Small intestine (tissue), 7 donors: ENCODE data around the gene CTBP2. TPM values are rescaled to one million over a fixed set of nuclear protein-coding genes. Genes with fewer than 3 reads are reported as not detected.
"Not testable (repeated sequence)": the region's sequence is repeated elsewhere in the genome, so short reads cannot be mapped to it uniquely, and the experiment has no call there.

Experiments used
- DNase-seq, 2 donors: peaks; one replicate each; pipeline versions ENCODE4 v3.0.0 to v3.0.0-alpha.2; 2013
- FAIRE-seq: peaks from 2 replicates; lab custom pipeline; 2012; peaks lifted over from hg19 to GRCh38; lab: Jason Lieb, UNC
- H3K27ac ChIP-seq, 3 donors: one replicate each; pipeline ENCODE4 v1.5.1; 2013; ENCODE audit warnings: low read length in 2 of 3, mild to moderate bottlenecking in 2 of 3, control low read depth in 1 of 3, inconsistent platforms in 1 of 3, low read depth in 1 of 3, moderate library complexity in 1 of 3
- H3K27me3 ChIP-seq, 3 donors: one replicate each; pipeline ENCODE4 v1.6.1; 2013; ENCODE audit warnings: low read length in 3 of 3, inconsistent platforms in 1 of 3; ENCODE audit not compliant: control insufficient read depth in 3 of 3, insufficient read depth in 3 of 3
- H3K36me3 ChIP-seq, 3 donors: one replicate each; pipeline ENCODE4 v1.6.1; 2013; ENCODE audit warnings: low read length in 3 of 3, inconsistent platforms in 1 of 3, low read depth in 1 of 3, mild to moderate bottlenecking in 1 of 3, moderate library complexity in 1 of 3; ENCODE audit not compliant: control insufficient read depth in 3 of 3, insufficient read depth in 2 of 3
- H3K4me1 ChIP-seq, 3 donors: one replicate each; pipeline ENCODE4 v1.6.1; 2013; ENCODE audit warnings: low read length in 2 of 3, inconsistent platforms in 1 of 3, low read depth in 1 of 3, mild to moderate bottlenecking in 1 of 3, moderate library complexity in 1 of 3; ENCODE audit not compliant: control insufficient read depth in 3 of 3, insufficient read depth in 2 of 3
- H3K4me3 ChIP-seq, 3 donors: one replicate each; pipeline ENCODE4 v1.5.1; 2013; ENCODE audit warnings: low read length in 3 of 3, control low read depth in 1 of 3, inconsistent platforms in 1 of 3, low read depth in 1 of 3, mild to moderate bottlenecking in 1 of 3, moderate library complexity in 1 of 3
- H3K9me3 ChIP-seq, 2 donors: one replicate each; pipeline ENCODE4 v1.6.1; 2013; ENCODE audit warnings: low read depth in 1 of 2, low read length in 1 of 2; ENCODE audit not compliant: control insufficient read depth in 2 of 2, insufficient read depth in 1 of 2
- WGBS, 3 donors: extraction: QIAGEN DNeasy Blood & Tissue Kit; methylation state at CpG; one replicate each; pipeline ENCODE4 v1.1.7; 2013; 5-methylcytosine and 5-hydroxymethylcytosine counted together
- polyA plus RNA-seq, 4 donors: library from polyadenylated mRNA; stranded (reverse) in 3 of 4; unstranded in 1 of 4; fragments of 200-250 nt in 3 of 4; fragments of 120-200 nt in 1 of 4; gene quantifications; one replicate each; pipeline versions ENCODE4 v1.2.1 to v1.2.3, GENCODE V29; 2013
- donor health status: healthy with polysubstance abuse.
- donor health status: control.
- donor health status: control.
- donor health status: Bipolar disorder and iron deficiency.
- donor health status: healthy.

The CTBP2 gene
- polyA plus RNA-seq, 4 donors = 38.1 to 56.8 (median 49.1) TPM

DNA sequence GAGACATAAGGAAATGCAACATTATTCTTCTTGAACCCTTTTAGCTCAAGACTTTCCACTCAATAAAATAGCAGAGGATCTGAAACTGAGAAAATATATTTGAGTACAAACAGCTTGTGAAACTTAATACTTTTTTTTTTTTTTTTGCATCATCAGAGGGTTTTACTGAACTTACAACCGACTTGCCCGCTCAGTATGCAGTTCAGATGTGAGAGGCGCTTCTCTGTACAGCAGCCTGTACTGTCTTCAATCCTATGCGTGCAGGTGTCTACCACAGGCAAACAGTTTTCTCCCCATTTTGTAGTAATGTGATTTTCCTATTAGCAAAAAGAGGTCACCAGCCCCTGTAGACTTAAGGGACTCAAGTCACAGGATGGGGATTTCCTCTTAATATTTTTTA, 171.6 kb downstream of the CTBP2 start:
- H3K36me3 ChIP-seq = peaks cover 12 to 48% (median 13%) of the 10 kb centered on the region in 3 donors

DNA sequence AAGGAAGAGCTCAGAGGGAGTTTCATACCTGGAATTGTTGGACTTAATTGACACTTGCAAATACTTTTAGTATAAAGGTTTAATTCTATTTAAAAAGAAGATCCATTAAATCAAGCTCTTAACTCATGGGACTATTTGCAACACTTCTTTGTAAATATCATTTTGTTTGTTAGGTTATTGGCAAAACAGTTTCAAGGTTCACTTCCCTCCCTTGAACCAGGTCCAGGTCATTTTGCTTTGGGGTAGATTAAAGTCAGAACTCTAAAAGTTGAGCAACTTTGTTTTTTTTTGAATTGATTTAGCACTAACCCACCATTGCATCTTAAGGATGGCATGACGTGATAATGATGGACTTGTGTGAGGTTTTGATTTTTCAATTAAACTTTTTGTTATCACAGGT, 172.6 kb downstream of the CTBP2 start:
- FAIRE-seq = no peak
- H3K27ac ChIP-seq = no peak overlapping the region
- peaks cover 12 to 42% (median 14%) of the 10 kb centered on the region in 3 donors for H3K36me3 ChIP-seq
- 91 to 95% (median 92%) methylated on average over 1 of the region's 1 CpG for WGBS, 3 donors
- H3K4me1 ChIP-seq = no peaks in the 10 kb centered on the region
- H3K4me3 ChIP-seq = no peak overlapping the region
- no peak for DNase-seq
- no peaks in the 10 kb centered on the region for H3K9me3 ChIP-seq
- H3K27me3 ChIP-seq = no peaks in the 10 kb centered on the region

More for the DNA sequence above, 171.6 kb downstream of the CTBP2 start:
- FAIRE-seq, H3K9me3 ChIP-seq, H3K4me3 ChIP-seq, H3K27me3 ChIP-seq, H3K4me1 ChIP-seq, DNase-seq, H3K27ac ChIP-seq: not testable (repeated sequence)
- WGBS, 3 donors = 78 to 95% (median 85%) methylated on average over 4 of the region's 4 CpGs

DNA sequence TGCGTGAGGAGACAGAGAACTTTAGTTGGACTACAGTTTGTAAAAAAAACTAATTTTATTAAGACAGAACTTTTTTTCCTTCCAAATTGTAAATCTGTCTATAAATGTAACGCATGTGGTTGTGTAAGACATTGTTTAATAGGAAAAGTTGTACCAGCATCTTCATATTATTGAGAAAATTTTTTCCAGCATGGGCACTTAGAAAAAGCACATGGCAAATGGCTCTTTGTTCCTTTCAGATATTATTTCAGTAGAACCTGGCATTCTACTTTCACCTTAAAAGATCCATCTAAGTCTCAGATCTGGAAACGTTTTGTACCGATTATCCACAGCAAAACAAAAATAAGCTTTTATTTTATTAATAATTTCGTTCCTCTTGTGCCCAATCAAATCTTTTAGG, 175.2 kb downstream of the CTBP2 start:
- Histone ChIP-seq H3K4me3 (no peak overlapping the region), H3K36me3 (peaks cover 11 to 21% (median 20%) of the 10 kb centered on the region in 3 donors), H3K4me1 (no peaks in the 10 kb centered on the region), H3K9me3 (no peaks in the 10 kb centered on the region), H3K27ac (no peak overlapping the region), H3K27me3 (no peaks in the 10 kb centered on the region)
- FAIRE-seq = no peak
- no peak for DNase-seq
- 83 to 91% (median 88%) methylated on average over 5 of the region's 5 CpGs for WGBS, 3 donors

DNA sequence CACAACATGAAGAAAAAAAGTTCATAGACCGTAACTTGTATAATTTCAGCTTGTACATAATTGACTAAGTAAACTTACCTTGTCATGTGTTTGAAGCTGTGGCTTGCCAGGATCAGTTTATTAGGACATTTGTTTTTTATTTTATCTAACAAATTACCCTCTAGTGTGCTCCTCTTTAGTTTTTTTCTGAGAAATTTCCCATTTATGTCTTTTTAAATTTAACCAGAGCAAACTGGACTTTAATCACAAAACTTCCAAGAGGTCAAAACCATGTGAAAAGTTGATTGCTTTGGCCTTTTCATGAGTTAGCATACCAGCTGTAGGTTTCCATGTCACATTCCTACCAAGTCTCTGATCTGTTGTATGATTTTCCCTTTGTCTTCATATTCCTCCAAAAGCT, 176.0 kb downstream of the CTBP2 start:
- no peak for DNase-seq
- WGBS, 3 donors = 79 to 87% (median 86%) methylated on average over 1 of the region's 1 CpG
- Histone ChIP-seq H3K27ac (no peak overlapping the region), H3K4me1 (no peaks in the 10 kb centered on the region), H3K9me3 (no peaks in the 10 kb centered on the region), H3K27me3 (no peaks in the 10 kb centered on the region), H3K4me3 (no peak overlapping the region), H3K36me3 (peaks cover 11 to 21% (median 12%) of the 10 kb centered on the region in 3 donors)
- FAIRE-seq = no peak

DNA sequence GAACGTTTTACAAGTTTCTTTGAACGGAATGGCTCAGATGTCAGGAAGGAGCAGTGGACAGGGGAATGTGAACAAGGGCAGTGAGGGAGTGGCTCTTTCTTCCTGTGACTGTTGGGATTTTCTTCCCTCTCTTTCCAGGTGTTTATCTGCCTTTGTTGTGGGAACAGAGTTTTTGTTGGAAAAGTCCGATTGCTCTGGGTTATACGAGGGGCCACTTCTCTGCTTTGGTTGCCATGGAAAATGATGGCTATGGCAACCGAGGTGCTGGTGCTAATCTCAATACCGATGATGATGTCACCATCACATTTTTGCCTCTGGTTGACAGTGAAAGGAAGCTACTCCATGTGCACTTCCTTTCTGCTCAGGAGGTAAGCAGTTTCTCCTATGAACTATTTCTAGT, 177.0 kb downstream of the CTBP2 start:
- Histone ChIP-seq H3K4me3 (no peak overlapping the region), H3K27ac (no peak overlapping the region), H3K9me3 (no peaks in the 10 kb centered on the region), H3K4me1 (no peaks in the 10 kb centered on the region), H3K27me3 (no peaks in the 10 kb centered on the region), H3K36me3 (peaks cover 11 to 23% (median 16%) of the 10 kb centered on the region in 3 donors)
- no peak for DNase-seq
- no peak for FAIRE-seq
- 49 to 58% (median 57%) methylated on average over 6 of the region's 6 CpGs for WGBS, 3 donors

DNA sequence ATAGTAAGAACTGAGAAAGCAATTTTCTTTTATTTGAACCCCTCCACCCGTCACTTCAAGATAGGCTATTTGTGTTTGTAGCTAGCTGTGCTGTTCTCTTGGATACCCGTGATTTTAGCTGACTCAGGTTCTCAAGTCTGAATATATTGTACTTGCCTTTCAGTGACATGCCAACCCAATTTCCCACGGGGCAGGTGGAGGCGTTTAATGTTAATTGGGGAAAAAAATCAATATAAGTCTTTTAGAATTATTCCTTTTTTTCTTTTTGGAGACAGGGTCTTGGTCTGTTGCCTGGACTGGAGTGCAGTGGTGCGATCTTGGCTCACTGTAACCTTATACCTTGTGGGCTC, 182.0 kb downstream of the CTBP2 start:
- H3K27me3 ChIP-seq = no peaks in the 10 kb centered on the region
- H3K36me3 ChIP-seq = peaks cover 3 to 32% (median 15%) of the 10 kb centered on the region in 3 donors
- WGBS, 3 donors = 86 to 92% (median 88%) methylated on average over 5 of the region's 5 CpGs
- FAIRE-seq (no peak), DNase-seq (no peak)
- no peak overlapping the region for H3K4me3 ChIP-seq
- H3K27ac ChIP-seq = no peak overlapping the region
- H3K9me3 ChIP-seq = no peaks in the 10 kb centered on the region
- no peaks in the 10 kb centered on the region for H3K4me1 ChIP-seq

DNA sequence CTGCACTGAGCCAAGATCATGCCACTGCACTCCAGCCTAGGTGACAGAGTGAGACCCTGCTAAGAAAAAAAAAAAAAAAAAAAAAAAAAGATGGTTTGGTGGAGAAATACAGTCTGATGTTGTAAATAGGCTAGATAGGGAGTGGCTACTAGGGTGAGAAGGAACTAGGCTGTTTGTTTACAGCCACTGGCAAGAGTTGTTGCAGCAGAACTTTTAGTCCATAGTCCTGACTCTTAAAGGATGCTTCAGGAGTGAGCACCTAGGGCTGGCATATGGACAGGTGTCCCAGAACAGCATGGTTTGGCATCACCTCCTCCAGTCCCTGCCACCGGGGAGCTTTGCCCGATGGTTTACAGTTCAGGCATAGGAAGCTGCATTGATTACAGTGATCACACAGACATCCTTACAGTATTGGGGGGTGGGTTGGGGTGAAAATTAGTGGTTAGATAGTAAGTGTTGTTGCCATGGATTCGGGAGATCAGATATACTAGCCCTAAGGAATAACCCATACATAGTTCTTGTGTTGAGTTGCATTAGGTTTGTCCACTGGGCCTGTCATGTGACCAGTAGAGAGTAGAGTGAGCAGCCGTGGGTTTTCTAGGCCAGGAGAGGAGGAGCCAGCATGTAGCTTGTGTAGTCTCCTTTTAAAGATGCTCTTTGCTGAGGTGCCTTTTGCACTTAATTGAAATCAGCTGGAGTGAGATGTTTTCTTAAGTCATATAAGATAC, 182.6 kb downstream of the CTBP2 start:
- Histone ChIP-seq H3K4me1 (no peaks in the 10 kb centered on the region), H3K4me3 (no peak overlapping the region), H3K9me3 (no peaks in the 10 kb centered on the region), H3K27ac (no peak overlapping the region), H3K36me3 (peaks cover 7 to 33% (median 12%) of the 10 kb centered on the region in 3 donors), H3K27me3 (no peaks in the 10 kb centered on the region)
- no peak for DNase-seq
- no peak for FAIRE-seq
- 72 to 76% (median 75%) methylated on average over 4 of the region's 4 CpGs for WGBS, 3 donors

DNA sequence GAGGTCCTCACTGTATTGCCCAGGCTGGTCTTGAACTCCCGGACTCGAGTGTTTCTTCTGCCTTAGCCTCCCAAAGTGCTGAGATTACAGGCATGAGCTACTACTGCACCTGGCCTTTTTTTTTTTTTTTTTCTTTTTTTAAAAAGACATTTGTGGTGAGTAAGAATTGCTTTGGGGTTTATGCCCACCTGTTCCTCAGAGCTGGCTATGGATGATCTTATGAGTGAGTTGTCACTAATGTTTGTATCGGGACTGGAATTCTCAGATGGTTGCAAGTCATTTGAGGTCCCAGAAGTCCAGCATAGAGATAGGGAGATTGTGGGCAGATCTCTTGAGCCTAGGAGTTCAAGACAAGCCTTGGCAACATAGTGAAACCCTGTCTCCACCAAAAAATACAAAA, 183.2 kb downstream of the CTBP2 start:
- H3K4me1 ChIP-seq = no peaks in the 10 kb centered on the region
- no peak for FAIRE-seq
- H3K9me3 ChIP-seq = no peaks in the 10 kb centered on the region
- WGBS, 3 donors = 85 to 96% (median 96%) methylated on average over 3 of the region's 3 CpGs
- peaks cover 7 to 33% (median 8%) of the 10 kb centered on the region in 3 donors for H3K36me3 ChIP-seq
- no peak for DNase-seq
- no peak overlapping the region for H3K4me3 ChIP-seq
- H3K27me3 ChIP-seq = no peaks in the 10 kb centered on the region
- no peak overlapping the region for H3K27ac ChIP-seq
